Measurements from ENCODE around the gene RBFOX2. TPM values are rescaled to one million over a fixed set of nuclear protein-coding genes. Genes with fewer than 3 reads are reported as not detected.

RBFOX2 gene
- total RNA-seq, 1 donor from 2014 or later, result 210 TPM

- H3K27me3 Mint-ChIP-seq (ENCODE audit: low read depth), result peaks cover 13% of the 10 kb centered on the region
- no peaks in the 10 kb centered on the region for H3K9me3 Mint-ChIP-seq
- no peak overlapping the region for H3K4me3 Mint-ChIP-seq
- no peak for DNase-seq (ENCODE audit: low spot score in 2 of 2, unreplicated experiment in 2 of 2)
- H3K27ac Mint-ChIP-seq, result no peak overlapping the region
- H3K36me3 Mint-ChIP-seq, result no peaks in the 10 kb centered on the region
- no peak for TF ChIP-seq CTCF (IDR thresholded peaks at IDR 0.05; ENCODE audit: unreplicated experiment)
- peaks cover 12% of the 10 kb centered on the region for H3K4me1 Mint-ChIP-seq
These were observed 301.2 kb downstream of the RBFOX2 start for GRCh38 chr22:35727436-35727835.

GRCh38 chr22:35726933-35727332 lies 301.7 kb downstream of the RBFOX2 start:
- Mint-ChIP-seq H3K27me3 (ENCODE audit: low read depth) (peaks cover 13% of the 10 kb centered on the region), H3K4me3 (no peak overlapping the region), H3K9me3 (no peaks in the 10 kb centered on the region), H3K36me3 (no peaks in the 10 kb centered on the region), H3K27ac (no peak overlapping the region), H3K4me1 (peaks cover 12% of the 10 kb centered on the region)
- no peak for TF ChIP-seq CTCF (IDR thresholded peaks at IDR 0.05; ENCODE audit: unreplicated experiment)
- no peak for DNase-seq (ENCODE audit: low spot score in 2 of 2, unreplicated experiment in 2 of 2)

GRCh38 chr22:35726398-35726797 lies 302.2 kb downstream of the RBFOX2 start:
- H3K36me3 Mint-ChIP-seq, result no peaks in the 10 kb centered on the region
- no peak overlapping the region for H3K27ac Mint-ChIP-seq
- peaks cover 9% of the 10 kb centered on the region for H3K27me3 Mint-ChIP-seq (ENCODE audit: low read depth)

GRCh38 chr22:35725521-35725920 lies 303.1 kb downstream of the RBFOX2 start:
- Mint-ChIP-seq H3K4me3 (no peak overlapping the region), H3K9me3 (no peaks in the 10 kb centered on the region), H3K27me3 (ENCODE audit: low read depth) (peaks cover 4% of the 10 kb centered on the region), H3K36me3 (no peaks in the 10 kb centered on the region), H3K4me1 (peaks cover 16% of the 10 kb centered on the region), H3K27ac (no peak overlapping the region)
- DNase-seq (ENCODE audit: low spot score in 2 of 2, unreplicated experiment in 2 of 2), result no peak
- TF ChIP-seq CTCF (IDR thresholded peaks at IDR 0.05; ENCODE audit: unreplicated experiment), result no peak

More at GRCh38 chr22:35726398-35726797, 302.2 kb downstream of the RBFOX2 start:
- no peak overlapping the region for H3K4me3 Mint-ChIP-seq
- TF ChIP-seq CTCF (IDR thresholded peaks at IDR 0.05; ENCODE audit: unreplicated experiment), result no peak
- peaks cover 16% of the 10 kb centered on the region for H3K4me1 Mint-ChIP-seq
- H3K9me3 Mint-ChIP-seq, result no peaks in the 10 kb centered on the region
- DNase-seq (ENCODE audit: low spot score in 2 of 2, unreplicated experiment in 2 of 2), result no peak

GRCh38 chr22:35721960-35722359 lies 306.7 kb downstream of the RBFOX2 start:
- Mint-ChIP-seq H3K27me3 (ENCODE audit: low read depth) (peaks cover 3% of the 10 kb centered on the region), H3K4me3 (no peak overlapping the region), H3K9me3 (peaks cover 5% of the 10 kb centered on the region), H3K27ac (no peak overlapping the region), H3K4me1 (peaks cover 16% of the 10 kb centered on the region), H3K36me3 (no peaks in the 10 kb centered on the region)
- TF ChIP-seq CTCF (IDR thresholded peaks at IDR 0.05; ENCODE audit: unreplicated experiment), result no peak
- no peak for DNase-seq (ENCODE audit: low spot score in 2 of 2, unreplicated experiment in 2 of 2)
